Skeletal muscle satellite cell (primary cell): ENCODE measurements around the gene EXOC6B.

Experiments used
- H3K27me3 ChIP-seq: 2 replicates; pipeline ENCODE4 v1.7.0; 2013; ENCODE audit warnings: low read length; ENCODE audit not compliant: control insufficient read depth, insufficient read depth
- H3K36me3 ChIP-seq: 2 replicates; pipeline ENCODE4 v1.7.0; 2013; ENCODE audit warnings: mild to moderate bottlenecking, control low read depth, low read length; ENCODE audit not compliant: insufficient read depth
- H3K4me1 ChIP-seq: 2 replicates; pipeline ENCODE4 v1.7.0; 2013; ENCODE audit warnings: low read length; ENCODE audit not compliant: control insufficient read depth, insufficient read depth
- H3K4me2 ChIP-seq: 2 replicates; pipeline ENCODE4 v1.7.0; 2013; ENCODE audit warnings: mild to moderate bottlenecking, low read length
- H3K4me3 ChIP-seq: 2 replicates; pipeline ENCODE4 v1.7.0; 2013; ENCODE audit warnings: low read length
- H3K9ac ChIP-seq: 2 replicates; pipeline ENCODE4 v1.7.0; 2013; ENCODE audit warnings: mild to moderate bottlenecking, low read depth, low read length, moderate library complexity
- H3K9me3 ChIP-seq: replicated peaks from 2 replicates; pipeline ENCODE4 v1.7.0; 2013; ENCODE audit warnings: mild to moderate bottlenecking, control low read depth, low read length

The EXOC6B gene

DNA sequence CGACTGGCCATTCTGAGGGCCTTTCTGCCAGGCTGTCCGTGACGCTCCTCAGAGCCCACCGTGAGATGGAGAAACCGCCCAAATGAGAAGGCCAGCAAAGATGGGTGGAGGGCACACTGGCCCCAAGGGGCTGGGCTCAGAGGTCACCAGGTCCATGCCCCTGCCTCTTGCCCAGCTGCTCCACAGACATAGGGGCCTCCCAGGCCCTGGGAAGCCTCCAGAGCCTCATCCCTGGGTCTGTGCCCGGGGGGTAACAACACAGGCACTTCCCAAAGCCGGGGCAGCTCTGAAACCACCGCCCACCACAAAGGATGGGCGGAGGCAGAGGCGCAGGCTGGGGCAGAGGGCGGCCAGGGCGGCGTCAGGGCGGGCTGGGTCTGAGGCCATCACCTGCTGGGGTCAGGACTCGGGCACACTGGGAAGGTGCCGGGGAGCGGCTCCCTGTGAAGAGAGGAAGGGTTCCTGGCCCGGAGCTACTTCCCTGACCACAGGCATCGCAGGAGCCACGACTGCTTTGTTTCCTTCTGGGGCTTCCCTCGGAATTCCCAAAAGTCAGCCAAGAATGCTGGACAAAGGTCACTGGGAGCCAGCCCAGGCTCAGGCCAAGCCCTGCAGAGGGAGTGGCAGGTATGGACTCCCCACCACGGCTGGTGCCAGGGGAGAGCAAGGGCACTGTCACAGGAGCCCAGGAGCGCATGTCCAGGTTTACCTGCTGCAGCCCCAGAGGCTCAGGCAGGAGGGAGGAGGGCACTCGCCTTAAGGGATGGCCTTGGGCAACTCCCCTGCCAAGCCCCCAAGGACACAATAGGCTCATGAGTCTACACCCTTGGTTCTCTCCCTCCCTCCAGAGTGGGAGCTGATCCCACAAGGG, 687.6 kb downstream of the EXOC6B start:
- no peak overlapping the region for H3K9ac ChIP-seq
- H3K9me3 ChIP-seq, result no peaks in the 10 kb centered on the region
- H3K4me1 ChIP-seq, result no peaks in the 10 kb centered on the region
- H3K36me3 ChIP-seq, result no peaks in the 10 kb centered on the region
- peaks cover 26% of the 10 kb centered on the region for H3K27me3 ChIP-seq
- no peak overlapping the region for H3K4me3 ChIP-seq
- H3K4me2 ChIP-seq, result no peak overlapping the region

DNA sequence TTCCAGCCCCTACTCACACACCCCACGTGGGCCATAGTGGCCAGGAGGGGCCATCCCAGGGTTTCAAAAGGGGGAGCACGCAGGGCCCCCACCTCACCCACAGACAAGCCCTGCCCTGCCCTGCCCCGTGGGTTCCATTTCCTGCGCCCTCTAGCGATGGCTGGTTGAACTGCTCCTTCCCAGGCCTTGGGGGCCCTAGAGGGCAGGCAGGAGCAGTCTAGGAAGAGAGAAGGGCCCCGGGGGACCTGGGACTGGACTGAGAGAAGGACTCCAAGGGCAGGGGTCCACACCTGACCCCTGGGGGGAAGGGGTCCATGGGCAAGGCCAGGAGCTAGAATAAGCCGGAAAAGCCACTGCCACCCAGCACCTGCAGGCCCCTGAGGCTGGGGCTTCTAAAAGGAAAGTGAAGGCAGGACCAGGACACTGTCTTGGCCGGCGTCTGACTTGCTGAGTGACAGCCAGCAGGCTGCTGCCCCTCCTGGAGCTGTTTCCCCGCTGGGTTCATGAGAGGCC, 688.3 kb downstream of the EXOC6B start:
- H3K4me2 ChIP-seq, result no peak overlapping the region
- no peak overlapping the region for H3K4me3 ChIP-seq
- no peak overlapping the region for H3K9ac ChIP-seq
- peaks cover 21% of the 10 kb centered on the region for H3K27me3 ChIP-seq
- no peaks in the 10 kb centered on the region for H3K9me3 ChIP-seq
- H3K36me3 ChIP-seq, result no peaks in the 10 kb centered on the region
- no peaks in the 10 kb centered on the region for H3K4me1 ChIP-seq

DNA sequence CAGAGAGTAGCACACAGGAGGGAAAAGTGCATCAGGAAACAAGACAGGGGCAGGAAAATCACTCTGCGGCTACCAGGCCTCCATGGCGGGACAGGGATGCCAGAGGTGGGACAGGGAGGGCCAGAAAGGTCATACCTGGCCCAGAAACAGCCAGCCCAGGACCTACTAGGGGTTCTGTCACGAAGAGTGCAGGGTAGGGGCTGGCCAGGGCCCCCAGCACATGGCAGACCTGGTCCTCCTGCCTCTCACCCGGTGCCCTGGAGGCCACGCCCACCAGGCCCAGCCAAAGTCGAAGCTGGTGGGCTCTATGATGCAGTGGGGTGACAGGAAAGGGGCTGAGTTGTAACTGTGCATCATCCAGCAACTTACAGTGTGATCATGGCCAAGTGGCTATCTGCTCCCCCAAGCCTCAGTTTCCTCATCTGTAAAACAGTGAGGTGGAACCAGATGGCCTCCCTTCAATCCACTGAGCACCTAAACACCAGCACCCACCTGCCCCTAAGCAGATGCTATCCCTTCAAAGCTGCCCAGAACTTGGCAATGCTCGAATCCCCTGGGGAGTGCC, 688.8 kb downstream of the EXOC6B start:
- peaks cover 16% of the 10 kb centered on the region for H3K27me3 ChIP-seq
- H3K4me1 ChIP-seq, result no peaks in the 10 kb centered on the region
- H3K36me3 ChIP-seq, result no peaks in the 10 kb centered on the region
- H3K9me3 ChIP-seq, result no peaks in the 10 kb centered on the region
- no peak overlapping the region for H3K4me2 ChIP-seq
- no peak overlapping the region for H3K4me3 ChIP-seq
- no peak overlapping the region for H3K9ac ChIP-seq

DNA sequence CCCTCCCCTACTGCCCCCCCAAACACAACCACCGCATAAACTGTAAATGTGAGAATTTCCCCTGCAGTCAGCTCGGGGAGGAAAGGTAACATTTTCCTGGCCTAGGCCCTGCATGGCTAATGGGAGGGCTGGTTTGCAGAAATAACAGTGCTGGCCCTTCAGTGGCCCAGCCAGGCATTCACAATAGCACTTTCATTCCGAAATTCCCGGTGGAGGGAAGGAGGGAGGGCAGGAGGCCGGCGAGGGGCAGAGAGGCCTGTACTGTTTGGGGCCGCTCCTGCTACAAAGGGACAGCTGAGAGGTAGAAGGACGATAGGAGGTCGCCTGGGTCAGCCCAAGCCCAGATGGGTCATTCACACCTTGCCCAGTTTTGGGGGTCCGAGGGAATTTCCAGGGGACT, 689.5 kb downstream of the EXOC6B start:
- Histone ChIP-seq H3K4me3 (no peak overlapping the region), H3K36me3 (no peaks in the 10 kb centered on the region), H3K4me2 (no peak overlapping the region), H3K9ac (no peak overlapping the region), H3K27me3 (peaks cover 16% of the 10 kb centered on the region), H3K9me3 (no peaks in the 10 kb centered on the region), H3K4me1 (no peaks in the 10 kb centered on the region)

DNA sequence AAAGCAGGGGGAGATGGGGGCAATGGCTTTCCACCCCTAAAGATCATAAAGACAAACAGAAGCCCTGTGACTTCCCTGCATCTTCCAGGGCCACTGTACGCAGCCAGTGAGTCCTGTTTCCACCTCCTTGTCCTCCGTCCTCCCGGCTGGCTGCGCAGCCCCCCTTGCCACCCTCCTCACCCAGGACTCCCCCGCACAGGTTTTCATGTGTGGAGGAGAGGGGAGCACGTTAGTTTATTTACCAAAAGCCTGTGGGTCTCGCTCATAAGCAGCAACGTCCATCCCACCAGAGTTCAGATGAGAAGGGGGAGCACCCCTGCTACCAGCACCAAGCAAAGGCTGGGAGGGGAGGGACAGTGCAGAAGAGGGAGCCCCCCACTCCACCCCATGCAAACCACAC, 689.9 kb downstream of the EXOC6B start:
- H3K4me2 ChIP-seq, result no peak overlapping the region
- peaks cover 18% of the 10 kb centered on the region for H3K27me3 ChIP-seq
- no peaks in the 10 kb centered on the region for H3K36me3 ChIP-seq
- no peaks in the 10 kb centered on the region for H3K9me3 ChIP-seq
- no peak overlapping the region for H3K9ac ChIP-seq
- no peaks in the 10 kb centered on the region for H3K4me1 ChIP-seq
- no peak overlapping the region for H3K4me3 ChIP-seq

DNA sequence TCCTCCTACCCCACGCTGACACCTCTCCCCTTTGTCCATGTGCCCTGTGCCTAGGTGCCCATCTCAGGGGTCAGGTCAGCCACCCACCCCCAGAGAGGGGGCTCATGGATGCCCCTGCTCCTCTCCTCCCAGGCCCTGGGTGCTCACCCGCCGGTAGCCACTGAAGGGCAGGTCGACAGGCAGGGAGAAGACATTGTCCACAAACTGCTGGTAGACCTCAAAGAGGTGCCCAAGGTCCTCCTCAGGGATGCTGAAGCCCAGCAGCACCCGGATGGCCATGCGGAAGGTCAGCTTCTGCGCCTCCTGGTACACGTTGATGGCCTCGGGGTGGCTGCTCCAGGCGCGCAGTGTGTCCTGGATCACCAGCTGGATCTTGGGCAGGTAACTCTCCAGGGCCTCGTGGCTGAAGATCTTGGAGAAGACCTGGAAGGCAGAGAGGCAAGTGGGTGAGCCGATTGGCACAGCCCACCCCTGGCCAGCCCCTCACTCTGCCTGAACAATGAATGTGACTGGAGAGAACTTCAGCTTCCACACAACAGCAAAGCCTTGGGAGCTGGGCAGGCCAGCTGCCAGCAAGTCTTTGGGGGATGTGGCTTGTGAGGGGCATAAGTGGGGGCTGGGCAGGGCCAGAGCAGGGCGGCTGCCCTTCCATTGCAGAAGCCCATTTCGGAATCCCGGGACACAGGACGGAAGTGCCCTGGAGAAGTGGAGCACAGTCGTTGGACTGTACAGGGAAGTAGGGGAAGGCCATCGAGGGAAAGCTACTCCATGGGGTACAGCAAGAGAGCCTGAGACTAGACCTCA, 690.6 kb downstream of the EXOC6B start:
- Histone ChIP-seq H3K36me3 (no peaks in the 10 kb centered on the region), H3K4me3 (no peak overlapping the region), H3K9me3 (no peaks in the 10 kb centered on the region), H3K27me3 (peaks cover 16% of the 10 kb centered on the region), H3K9ac (no peak overlapping the region), H3K4me2 (no peak overlapping the region), H3K4me1 (no peaks in the 10 kb centered on the region)

DNA sequence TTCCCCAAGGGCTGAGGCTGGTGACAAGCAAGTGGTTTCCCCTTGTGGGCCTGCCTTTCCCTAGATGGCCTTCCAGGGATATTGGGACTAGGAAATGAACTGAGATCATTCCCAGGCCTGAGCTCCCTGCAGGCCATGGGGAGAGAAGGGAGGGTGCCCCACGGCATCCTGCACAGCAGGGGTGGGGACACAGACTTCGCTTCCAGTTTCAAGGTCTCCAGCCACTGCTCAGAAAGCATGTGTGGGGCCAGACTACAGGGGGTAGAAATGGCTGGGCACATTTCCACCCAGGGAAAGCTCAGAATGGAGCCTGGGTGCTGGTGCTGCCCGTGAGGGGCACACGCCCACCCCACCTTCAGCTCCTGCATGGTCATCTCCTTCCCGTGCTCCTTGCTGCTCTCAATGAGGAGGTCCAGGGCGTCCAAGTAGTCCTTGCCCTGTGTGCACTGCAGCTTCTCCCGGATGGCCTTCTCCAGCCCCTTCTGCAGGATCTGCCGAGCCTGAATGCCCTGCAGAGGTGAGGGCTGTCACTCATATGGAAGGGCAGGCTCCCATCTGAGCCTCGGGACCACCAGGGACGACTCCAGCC, 691.3 kb downstream of the EXOC6B start:
- Histone ChIP-seq H3K4me1 (no peaks in the 10 kb centered on the region), H3K9ac (no peak overlapping the region), H3K4me2 (no peak overlapping the region), H3K36me3 (no peaks in the 10 kb centered on the region), H3K27me3 (peaks cover 15% of the 10 kb centered on the region), H3K9me3 (no peaks in the 10 kb centered on the region), H3K4me3 (no peak overlapping the region)

DNA sequence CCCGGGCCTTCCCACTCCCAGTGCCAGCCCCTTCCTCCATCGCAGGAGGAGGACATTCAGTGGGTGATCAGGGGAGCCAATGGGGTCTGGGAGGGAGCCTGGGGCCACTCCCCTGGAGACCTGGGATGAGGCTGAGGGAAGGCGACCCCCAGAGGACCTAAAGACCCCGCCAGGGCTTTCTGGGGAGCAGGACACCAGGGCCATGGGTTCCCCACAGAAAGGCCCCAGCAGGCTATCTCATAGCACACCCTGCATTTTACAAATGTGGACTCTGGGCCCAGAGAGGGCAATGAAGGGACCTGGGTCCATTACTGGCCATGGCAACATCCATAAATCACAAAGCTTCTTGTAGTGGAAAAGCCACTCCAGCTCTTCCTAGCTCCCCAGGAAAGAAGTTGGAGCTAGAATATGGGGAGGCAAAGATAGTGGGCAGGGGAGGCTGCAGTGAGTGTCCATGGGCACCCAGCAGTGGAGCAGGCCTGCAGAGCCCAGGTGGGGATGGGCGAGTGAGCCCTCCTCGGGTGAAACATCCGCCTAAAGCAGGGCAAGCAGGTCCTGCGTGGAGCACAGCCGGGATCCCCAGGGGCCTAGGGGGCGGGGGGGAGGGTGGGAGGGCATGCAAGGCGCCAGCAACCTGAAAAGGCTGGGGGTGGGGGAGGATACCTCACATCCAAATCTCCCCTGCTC, 692.0 kb downstream of the EXOC6B start:
- Histone ChIP-seq H3K9me3 (no peaks in the 10 kb centered on the region), H3K9ac (no peak overlapping the region), H3K27me3 (peaks cover 12% of the 10 kb centered on the region), H3K36me3 (no peaks in the 10 kb centered on the region), H3K4me3 (no peak overlapping the region), H3K4me1 (no peaks in the 10 kb centered on the region), H3K4me2 (no peak overlapping the region)

DNA sequence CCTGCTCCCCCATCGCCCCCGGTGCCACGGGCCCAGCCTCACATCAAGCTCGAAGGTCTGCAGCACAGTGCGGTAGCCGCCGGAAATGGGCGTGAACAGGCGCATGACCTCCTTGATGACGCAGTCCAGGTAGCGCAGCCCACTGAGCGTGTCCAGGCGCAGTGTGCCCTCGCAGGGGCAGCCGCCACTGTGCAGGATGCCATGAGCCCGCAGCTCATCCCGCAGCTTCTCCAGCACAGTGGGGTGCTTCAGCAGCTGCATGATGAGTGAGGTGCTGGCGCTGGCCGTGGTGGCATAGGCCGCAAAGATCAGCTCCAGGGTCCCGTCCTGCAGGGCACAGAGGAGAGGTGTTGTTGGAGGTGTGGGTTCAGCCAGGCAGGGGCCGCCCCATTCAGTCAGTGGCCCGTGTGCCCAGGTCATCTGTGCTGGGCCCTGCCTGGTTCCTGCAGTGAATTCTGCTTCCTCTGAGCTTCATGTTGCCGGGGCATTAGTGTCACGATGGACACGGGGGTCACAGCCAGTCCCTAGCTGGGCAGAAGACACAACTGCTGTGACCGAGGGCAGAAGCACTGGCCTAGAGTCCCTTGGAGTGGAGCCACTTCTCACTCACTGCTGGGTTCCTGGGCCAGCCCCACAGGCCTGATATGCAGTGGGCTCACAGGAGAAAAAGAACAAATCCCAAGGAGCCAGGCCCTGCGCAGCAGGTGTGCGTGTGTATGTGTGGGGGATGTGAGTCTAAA, 692.7 kb downstream of the EXOC6B start:
- Histone ChIP-seq H3K4me1 (no peaks in the 10 kb centered on the region), H3K9me3 (no peaks in the 10 kb centered on the region), H3K36me3 (no peaks in the 10 kb centered on the region), H3K4me2 (no peak overlapping the region), H3K9ac (no peak overlapping the region), H3K27me3 (peaks cover 16% of the 10 kb centered on the region), H3K4me3 (no peak overlapping the region)

DNA sequence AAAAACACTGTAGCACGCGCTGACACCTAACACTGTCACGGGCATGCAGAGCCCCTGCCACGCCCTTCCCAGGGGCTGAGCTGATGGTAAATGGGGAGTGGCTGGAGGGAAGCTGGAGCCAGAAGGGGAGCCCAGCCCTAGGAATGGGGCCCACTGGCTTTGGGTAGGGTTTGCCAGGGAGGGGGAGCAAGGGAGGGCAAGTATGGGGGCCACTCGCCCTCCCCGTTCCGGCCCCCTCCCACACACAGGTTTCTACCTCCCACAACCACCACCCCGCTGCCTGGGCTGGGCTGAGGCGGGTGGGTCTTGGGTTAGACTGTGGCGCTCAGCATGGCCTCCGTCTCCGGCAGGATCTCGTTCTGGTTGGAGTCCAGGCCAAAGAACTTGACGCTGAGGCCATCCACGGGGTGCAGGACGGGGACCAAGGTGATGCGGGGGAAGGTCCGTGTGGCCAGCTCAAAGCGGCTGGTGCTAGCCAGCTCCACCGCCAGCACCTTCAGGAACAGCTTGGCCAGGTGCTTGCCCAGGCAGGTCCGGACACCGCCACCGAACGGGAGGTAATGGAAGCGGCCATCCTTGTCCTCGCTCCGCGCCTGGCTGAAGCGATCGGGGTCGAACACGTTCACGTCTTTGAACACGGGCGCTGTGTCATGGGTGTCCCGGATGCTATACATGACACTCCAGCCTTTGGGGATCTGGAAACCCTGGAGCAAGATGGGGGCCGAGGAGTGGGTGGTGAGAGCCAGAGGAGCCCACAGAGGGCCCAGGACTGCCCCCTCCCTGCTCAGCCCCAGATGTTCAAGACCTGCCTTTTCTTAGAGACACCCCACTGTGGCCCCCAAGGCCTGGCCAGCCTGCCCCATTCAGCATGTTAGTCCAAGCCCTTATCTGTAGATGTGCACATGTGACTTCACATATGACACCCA, 693.7 kb downstream of the EXOC6B start:
- Histone ChIP-seq H3K9ac (no peak overlapping the region), H3K4me1 (no peaks in the 10 kb centered on the region), H3K4me3 (no peak overlapping the region), H3K4me2 (no peak overlapping the region), H3K36me3 (no peaks in the 10 kb centered on the region), H3K27me3 (peaks cover 17% of the 10 kb centered on the region), H3K9me3 (no peaks in the 10 kb centered on the region)
